Heart right ventricle (tissue), 16 donors: ENCODE data around the gene POLR3K. TPM values are rescaled to one million over a fixed set of nuclear protein-coding genes. Genes with fewer than 3 reads are reported as not detected.

Source experiments
- ATAC-seq, 8 donors: fragments of 200-7000 bp; cut with Tn5 transposase; one replicate each; pipeline ENCODE4 v1.9.1; 2020; ENCODE audit warnings: mild to moderate bottlenecking in 8 of 8, moderate library complexity in 8 of 8, moderate number of reproducible peaks in 1 of 8
- DNase-seq, 2 donors: peaks; one replicate each; pipeline ENCODE4 v3.0.0-alpha.2; 2020
- H3K27ac ChIP-seq, 10 donors: fragments of 200-600 bp; sonication (generic) in 2 of 10; one replicate each; pipeline versions ENCODE4 v1.5.0 to v1.8.0; 2020 to 2022; ENCODE audit warnings: mild to moderate bottlenecking in 3 of 10
- H3K27me3 ChIP-seq, 7 donors: fragments of 200-600 bp; one replicate each; pipeline ENCODE4 v1.8.0; 2021 to 2022; ENCODE audit warnings: mild to moderate bottlenecking in 2 of 7
- H3K36me3 ChIP-seq, 9 donors: fragments of 200-600 bp; sonication (generic) in 1 of 9; one replicate each; pipeline versions ENCODE4 v1.5.0 to v1.8.0; 2020 to 2022; ENCODE audit warnings: mild to moderate bottlenecking in 2 of 9
- H3K4me1 ChIP-seq, 9 donors: fragments of 200-600 bp; sonication (generic) in 1 of 9; one replicate each; pipeline versions ENCODE4 v1.5.0 to v1.8.0; 2020 to 2022; ENCODE audit warnings: mild to moderate bottlenecking in 4 of 9
- H3K4me3 ChIP-seq, 10 donors: fragments of 200-600 bp; sonication (generic) in 2 of 10; one replicate each; pipeline versions ENCODE4 v1.5.0 to v1.8.0; 2020 to 2022; ENCODE audit warnings: mild to moderate bottlenecking in 7 of 10, moderate library complexity in 2 of 10
- H3K9me3 ChIP-seq, 11 donors: fragments of 200-600 bp in 10 of 11; sonication (generic) in 2 of 11; one replicate each; pipeline versions ENCODE4 v1.5.0 to v1.8.0; 2013 to 2022; ENCODE audit warnings: mild to moderate bottlenecking in 2 of 11, control low read depth in 1 of 11, moderate library complexity in 1 of 11
- WGBS, 2 donors: extraction: QIAGEN DNeasy Blood & Tissue Kit; methylation state at CpG; one replicate each; pipeline ENCODE4 v1.1.7; 2013; ENCODE audit warnings: inconsistent platforms in 1 of 2; 5-methylcytosine and 5-hydroxymethylcytosine counted together
- intact Hi-C, 10 donors: fragments of 100-400 bp; cut with DNase I; formaldehyde crosslinking; loops; one replicate each; pipeline versions ENCODE4 v1.11.1 to v1.14.2; 2022
- polyA plus RNA-seq, 2 donors: library from polyadenylated mRNA; stranded (reverse); fragments of 200-250 nt; gene quantifications; one replicate each; pipeline ENCODE4 v1.2.3, GENCODE V29; 2013
- total RNA-seq, 10 donors: library from RNA; stranded (reverse); fragmentation: NEBNext Ultra II Directional in 3 of 10; extraction: Animal tissue kit (Norgen Biotek cat#: 25700) in 3 of 10; gene quantifications; one replicate each; pipeline versions ENCODE4 v1.2.1 to v1.2.4, GENCODE V29; 2021 to 2023
- TF ChIP-seq, protein P1 (sequence below), 9 donors: fragments of 200-600 bp; sonication (generic) in 2 of 9; IDR thresholded peaks; one replicate each; pipeline versions ENCODE4 v1.5.0 to v1.8.0; 2021 to 2022; ENCODE audit warnings: antibody characterized with exemption in 9 of 9, mild to moderate bottlenecking in 5 of 9, moderate library complexity in 1 of 9
- donor health status: Arrhythmogenic right ventricular cardiomyopathy.
- donor health status: ischemic (EF 13 %, LVEDD 7.1; RV severe dilation, severe dysfunction).
- donor health status: healthy with polysubstance abuse.
- donor health status: DM: no; HTN: yes; CAD: no.
- donor health status: DM: no; HTN: no; CAD: no.
- donor health status: ischemic (EF 25% LVEDD 6.9; RV normal size, moderate dysfunction).
- donor health status: ischemic (EF 25% LVEDD 5.7; RV mildly dilated, moderate dysfunction).
- donor health status: healthy.
- donor health status: DM: yes; HTN: yes; CAD: no.
- donor health status: Ischemic cardiomyopathy.
- donor health status: ischemic (EF 35%, LVEDD 5.7; RV mildly dilated, moderate dysfunction).
- donor health status: nonischemic (EF 11% LVEDD 7.7; RV severe dilation, severe dysfunction).
- donor health status: DM: yes; HTN: yes; CAD: no.
- donor health status: PGD.
- donor health status: ischemic (EF 29% LVEDD 5.4; RV normal size, mild dysfunction).
- donor health status: nonischemic (EF 23%, LVEDD 6.1; RV moderate dilation, normal function).

Gene POLR3K
- total and polyA plus RNA-seq, 12 donors = 6.7 to 19.2 (median 10.5) TPM

DNA sequence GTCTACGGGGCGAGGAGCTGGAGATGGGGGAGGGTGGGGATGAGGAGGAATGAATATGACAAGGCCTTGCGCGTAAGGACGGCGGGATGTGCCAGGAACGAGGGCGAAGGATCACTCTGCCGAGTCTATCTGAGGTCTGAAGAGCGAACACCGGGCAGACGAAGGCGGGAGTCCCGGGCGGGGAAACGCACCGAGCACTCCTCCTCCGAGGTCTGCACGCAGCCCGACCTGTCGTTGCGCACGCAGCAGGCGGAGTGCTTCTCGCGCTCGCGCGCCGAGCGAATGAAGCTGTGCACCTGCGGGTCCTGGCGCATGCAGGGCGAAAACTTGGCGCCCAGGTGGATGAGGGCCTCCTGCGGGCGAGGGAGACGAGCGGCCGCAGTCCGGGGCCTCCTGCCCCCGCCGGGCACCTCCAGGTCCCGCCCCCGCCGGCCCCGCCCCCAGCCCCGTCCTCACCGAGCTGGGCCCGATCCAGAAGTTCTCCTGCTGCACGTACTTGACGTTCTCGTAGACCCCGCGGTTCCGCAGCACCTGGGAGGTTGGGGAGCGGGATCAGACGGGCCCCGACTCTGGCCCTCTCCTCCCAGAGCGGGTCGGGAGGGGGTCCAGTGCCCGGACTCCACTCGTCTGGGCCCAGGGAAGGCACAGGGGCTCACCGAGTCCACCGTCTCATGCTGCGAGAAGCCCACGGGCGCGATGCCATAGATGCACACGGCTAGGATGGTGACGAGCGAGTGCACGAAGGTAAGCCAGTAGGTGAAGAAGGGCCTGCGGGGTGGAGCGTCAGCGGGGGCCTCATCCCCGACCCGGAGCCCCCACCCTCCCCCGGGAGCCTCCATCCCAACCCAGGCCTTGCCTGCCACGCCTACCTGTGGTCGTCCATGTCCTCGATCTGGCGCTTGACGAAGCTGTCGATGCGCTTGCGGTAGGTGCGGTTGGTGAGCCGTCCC, 7.8 kb upstream of the POLR3K start:
- Histone ChIP-seq H3K9me3 (no peaks in the 10 kb centered on the region), H3K27ac (no peak overlapping the region), H3K4me3 (no peak overlapping the region), H3K36me3 (peaks cover 4 to 89% (median 66%) of the 10 kb centered on the region in 9 donors), H3K27me3 (no peaks in the 10 kb centered on the region), H3K4me1 (peaks cover 5 to 13% (median 8%) of the 10 kb centered on the region in 9 donors)
- DNase-seq (no peak), ATAC-seq (no peak)
- TF ChIP-seq, protein P1, sequence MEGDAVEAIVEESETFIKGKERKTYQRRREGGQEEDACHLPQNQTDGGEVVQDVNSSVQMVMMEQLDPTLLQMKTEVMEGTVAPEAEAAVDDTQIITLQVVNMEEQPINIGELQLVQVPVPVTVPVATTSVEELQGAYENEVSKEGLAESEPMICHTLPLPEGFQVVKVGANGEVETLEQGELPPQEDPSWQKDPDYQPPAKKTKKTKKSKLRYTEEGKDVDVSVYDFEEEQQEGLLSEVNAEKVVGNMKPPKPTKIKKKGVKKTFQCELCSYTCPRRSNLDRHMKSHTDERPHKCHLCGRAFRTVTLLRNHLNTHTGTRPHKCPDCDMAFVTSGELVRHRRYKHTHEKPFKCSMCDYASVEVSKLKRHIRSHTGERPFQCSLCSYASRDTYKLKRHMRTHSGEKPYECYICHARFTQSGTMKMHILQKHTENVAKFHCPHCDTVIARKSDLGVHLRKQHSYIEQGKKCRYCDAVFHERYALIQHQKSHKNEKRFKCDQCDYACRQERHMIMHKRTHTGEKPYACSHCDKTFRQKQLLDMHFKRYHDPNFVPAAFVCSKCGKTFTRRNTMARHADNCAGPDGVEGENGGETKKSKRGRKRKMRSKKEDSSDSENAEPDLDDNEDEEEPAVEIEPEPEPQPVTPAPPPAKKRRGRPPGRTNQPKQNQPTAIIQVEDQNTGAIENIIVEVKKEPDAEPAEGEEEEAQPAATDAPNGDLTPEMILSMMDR (IDR thresholded peaks at IDR 0.05) = no peak
- 85 to 87% methylated on average over 84 to 89 of the region's 89 CpGs for WGBS, 2 donors
- intact Hi-C loops = no loop called here

DNA sequence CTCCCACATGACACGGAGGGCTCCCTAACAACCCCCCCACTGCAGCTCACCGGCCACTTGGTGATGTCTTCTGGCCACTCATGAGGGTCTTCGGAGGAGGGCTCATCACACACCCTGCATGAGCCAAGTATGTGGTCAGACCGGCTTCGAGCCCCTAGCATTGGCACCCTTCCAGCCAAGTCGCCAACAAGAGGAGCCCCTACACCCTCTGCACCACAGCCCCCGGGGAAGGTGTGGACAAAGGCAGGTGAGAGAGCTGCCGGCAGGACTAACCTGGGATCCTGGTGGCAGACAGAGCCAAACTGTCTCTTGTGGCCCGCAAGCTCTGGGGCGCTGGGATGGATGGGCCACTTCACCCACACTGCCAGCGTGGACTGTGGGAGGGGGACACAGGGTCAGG, 6.8 kb upstream of the POLR3K start:
- Histone ChIP-seq H3K36me3 (peaks cover 4 to 100% (median 69%) of the 10 kb centered on the region in 9 donors), H3K27ac (no peak overlapping the region), H3K4me1 (peaks cover 0 to 2% (median 0%) of the 10 kb centered on the region in 9 donors), H3K27me3 (no peaks in the 10 kb centered on the region), H3K9me3 (no peaks in the 10 kb centered on the region), H3K4me3 (no peak overlapping the region)
- ATAC-seq (no peak), DNase-seq (no peak)
- intact Hi-C loops = no loop called here
- 86 to 88% methylated on average over 11 of the region's 11 CpGs for WGBS, 2 donors
- TF ChIP-seq, protein P1 (IDR thresholded peaks at IDR 0.05) = no peak

DNA sequence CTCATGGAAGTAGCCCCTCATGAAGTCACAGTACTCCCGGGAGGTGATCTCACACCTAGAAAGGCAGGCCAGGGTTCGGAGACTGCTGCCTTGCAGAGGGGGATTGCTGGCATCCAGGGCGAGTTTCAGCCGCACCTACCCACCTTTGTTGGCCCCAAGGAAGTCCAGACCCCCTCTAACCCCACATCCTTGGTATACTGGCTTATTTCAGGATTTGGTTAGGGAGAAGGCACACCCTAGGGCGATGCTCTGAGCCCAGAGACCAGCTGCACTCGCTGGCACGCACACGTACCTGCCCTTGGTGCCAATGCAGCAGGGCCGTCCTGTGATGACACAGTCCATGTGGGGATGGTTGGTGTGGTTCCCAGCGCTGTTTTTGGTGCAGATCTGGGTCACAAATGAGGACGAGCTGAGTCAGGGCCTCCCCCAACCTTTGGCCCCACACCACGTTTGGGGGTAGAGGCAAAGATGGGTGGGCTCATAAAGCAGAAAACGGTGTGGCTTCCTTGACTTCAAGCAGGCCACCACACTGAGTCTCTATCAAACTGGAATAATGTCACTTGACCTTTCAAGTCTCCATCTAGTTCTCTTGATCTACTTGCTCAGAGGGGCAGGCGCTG, 6.1 kb upstream of the POLR3K start:
- no peak for ATAC-seq
- no peak overlapping the region for H3K27ac ChIP-seq

More for the DNA sequence above, 6.1 kb upstream of the POLR3K start:
- Histone ChIP-seq H3K4me1 (peaks cover 0 to 2% (median 0%) of the 10 kb centered on the region in 9 donors), H3K9me3 (no peaks in the 10 kb centered on the region), H3K27me3 (no peaks in the 10 kb centered on the region), H3K4me3 (no peak overlapping the region), H3K36me3 (peaks cover 4 to 95% (median 67%) of the 10 kb centered on the region in 9 donors)
- WGBS, 2 donors = 91 to 92% methylated on average over 14 of the region's 14 CpGs
- no peak for DNase-seq
- TF ChIP-seq, protein P1 (IDR thresholded peaks at IDR 0.05) = no peak
- intact Hi-C loops = no loop called here
